A549 (cell line): Measurements from ENCODE around the gene APMAP. TPM values are rescaled to one million over a fixed set of nuclear protein-coding genes. Genes with fewer than 3 reads are reported as not detected.

Source experiments
- ATAC-seq, 2 experiments: fragments of 200-7000 bp in 1 of 2; fragments of >200 bp in 1 of 2; cut with Nextera tagmentation in 1 of 2; cut with Tn5 transposase in 1 of 2; 3 replicates each; pipeline versions ENCODE4 v1.8.0 to v1.9.1; 2018 to 2020; ENCODE audit warnings: mild to moderate bottlenecking in 1 of 2, moderate library complexity in 1 of 2
- CTCF ChIA-PET: fragments of 300-600 bp; sonication (Branson Sonifier 250); formaldehyde crosslinking; extraction: SDS; loops from one replicate; lab custom pipeline; 2021; ENCODE audit warnings: antibody characterized with exemption, inconsistent platforms; lab: Yijun Ruan, JAX
- POLR2A ChIA-PET: fragments of 350-600 bp; formaldehyde crosslinking; extraction: SDS; loops from one replicate; lab custom pipeline; 2021; ENCODE audit warnings: antibody characterized with exemption, inconsistent platforms; lab: Yijun Ruan, JAX
- DNase-seq, 2 experiments: peaks; one replicate each; pipeline versions ENCODE4 v3.0.0 to v3.0.0-alpha.2; 2011 to 2016; ENCODE audit warnings: low read depth in 1 of 2, low spot score in 1 of 2
- FAIRE-seq: peaks from 2 replicates; lab custom pipeline; 2011; peaks lifted over from hg19 to GRCh38; lab: Jason Lieb, UNC
- H3K27ac ChIP-seq, 2 experiments: fragments of >200 bp; sonication (Bioruptor Twin); formaldehyde crosslinking; 3 replicates each; pipeline ENCODE4 v1.5.1; 2016 to 2017
- H3K4me1 ChIP-seq: fragments of >200 bp; sonication (Bioruptor Twin); formaldehyde crosslinking; 3 replicates; pipeline ENCODE4 v1.6.1; 2016
- H3K4me2 ChIP-seq: fragments of >200 bp; sonication (Bioruptor Twin); formaldehyde crosslinking; 3 replicates; pipeline ENCODE4 v1.6.1; 2016
- H3K4me3 ChIP-seq: fragments of >200 bp; sonication (Bioruptor Twin); formaldehyde crosslinking; 3 replicates; pipeline ENCODE4 v1.5.1; 2016
- H3K9me3 ChIP-seq: fragments of >200 bp; sonication (Bioruptor Twin); formaldehyde crosslinking; 3 replicates; pipeline ENCODE4 v1.6.1; 2016
- ATOH8 ChIP-seq: fragments of 250-450 bp; sonication (Bioruptor Pico); IDR thresholded peaks from 2 replicates; pipeline ENCODE4 v1.5.0; 2020; ENCODE audit warnings: low read depth, mild to moderate bottlenecking, moderate library complexity
- BHLHE40 ChIP-seq: IDR thresholded peaks from 2 replicates; pipeline ENCODE4 v1.6.1; 2012; ENCODE audit warnings: low read depth, low read length, inconsistent platforms
- EHMT2 ChIP-seq: fragments of 200-600 bp; sonication (generic); IDR thresholded peaks from 2 replicates; pipeline ENCODE4 v1.6.1; 2016; ENCODE audit warnings: antibody characterized with exemption, low read depth, mild to moderate bottlenecking, moderate library complexity
- ELK1 ChIP-seq: fragments of 150-350 bp; IDR thresholded peaks from 2 replicates; pipeline ENCODE4 v1.6.1; 2014; ENCODE audit warnings: low read depth, mild to moderate bottlenecking, low read length
- FOSB ChIP-seq: fragments of 250-450 bp; sonication (Bioruptor Pico); IDR thresholded peaks from 2 replicates; pipeline ENCODE4 v1.5.0; 2020; ENCODE audit warnings: mild to moderate bottlenecking, moderate library complexity
- FOSL2 ChIP-seq, 2 experiments: fragments of 450-650 bp in 1 of 2; fragments of >200 bp in 1 of 2; sonication (Bioruptor Twin) in 1 of 2; formaldehyde crosslinking; IDR thresholded peaks; 2 replicates each; pipeline versions ENCODE4 v1.5.0 to v1.6.1; 2016 to 2020; ENCODE audit warnings: mild to moderate bottlenecking in 1 of 2, moderate library complexity in 1 of 2
- FOXS1 ChIP-seq: fragments of 250-450 bp; sonication (Bioruptor Pico); IDR thresholded peaks from 2 replicates; pipeline ENCODE4 v1.5.0; 2020; ENCODE audit warnings: mild to moderate bottlenecking, moderate library complexity
- HDAC2 ChIP-seq: fragments of 200-600 bp; sonication (generic); IDR thresholded peaks from 2 replicates; pipeline ENCODE4 v1.6.1; 2016
- HES2 ChIP-seq: fragments of >200 bp; sonication (Bioruptor Twin); formaldehyde crosslinking; IDR thresholded peaks from 2 replicates; pipeline ENCODE4 v1.6.1; 2016
- HEYL ChIP-seq: fragments of 250-450 bp; sonication (Bioruptor Pico); IDR thresholded peaks from 2 replicates; pipeline ENCODE4 v1.8.0; 2021; ENCODE audit warnings: mild to moderate bottlenecking, moderate library complexity
- HOXA7 ChIP-seq: fragments of 250-450 bp; sonication (Bioruptor Pico); IDR thresholded peaks from 2 replicates; pipeline ENCODE4 v1.5.0; 2020; ENCODE audit warnings: mild to moderate bottlenecking, moderate library complexity
- HOXB5 ChIP-seq: fragments of 250-450 bp; sonication (Bioruptor Pico); IDR thresholded peaks from 2 replicates; pipeline ENCODE4 v1.5.0; 2020; ENCODE audit warnings: mild to moderate bottlenecking, moderate library complexity
- KDM5A ChIP-seq: fragments of 200-600 bp; sonication (generic); IDR thresholded peaks from 2 replicates; pipeline ENCODE4 v1.6.1; 2016; ENCODE audit warnings: antibody characterized with exemption, mild to moderate bottlenecking
- MAZ ChIP-seq: fragments of 150-350 bp; IDR thresholded peaks from 2 replicates; pipeline ENCODE4 v1.6.1; 2014; ENCODE audit warnings: antibody characterized with exemption, low read depth, low read length, borderline replicate concordance
- PBX3 ChIP-seq: IDR thresholded peaks from 2 replicates; pipeline ENCODE4 v1.6.1; 2012
- PHF8 ChIP-seq: fragments of 200-600 bp; sonication (generic); IDR thresholded peaks from 2 replicates; pipeline ENCODE4 v1.6.1; 2016; ENCODE audit warnings: low read depth, mild to moderate bottlenecking, antibody characterized with exemption, moderate library complexity, borderline replicate concordance
- POLR2AphosphoS2 ChIP-seq: conservative IDR thresholded peaks from 2 replicates; pipeline ENCODE4 v1.6.1; 2012; ENCODE audit warnings: low read length, improper control_type of control experiment, inconsistent platforms
- RAD21 ChIP-seq, 2 experiments: fragments of >200 bp in 1 of 2; sonication (Bioruptor Twin) in 1 of 2; formaldehyde crosslinking in 1 of 2; IDR thresholded peaks in 1 of 2; conservative IDR thresholded peaks in 1 of 2; 2 replicates in 1 of 2; 3 replicates in 1 of 2; pipeline ENCODE4 v1.6.1; 2012 to 2018; ENCODE audit warnings: inconsistent platforms in 1 of 2
- RARB ChIP-seq: fragments of 250-450 bp; sonication (Bioruptor Pico); IDR thresholded peaks from 2 replicates; pipeline ENCODE4 v1.8.0; 2021; ENCODE audit warnings: mild to moderate bottlenecking, moderate library complexity
- SMC3 ChIP-seq: fragments of >200 bp; sonication (Bioruptor Twin); formaldehyde crosslinking; IDR thresholded peaks from 3 replicates; pipeline ENCODE4 v1.6.1; 2018; ENCODE audit warnings: inconsistent platforms
- SREBF2 ChIP-seq: fragments of 450-650 bp; IDR thresholded peaks from 2 replicates; pipeline ENCODE4 v1.6.1; 2014; ENCODE audit warnings: mild to moderate bottlenecking, moderate library complexity
- TP53 ChIP-seq: fragments of 250-450 bp; sonication (Bioruptor Pico); IDR thresholded peaks from 2 replicates; pipeline ENCODE4 v1.5.0; 2021; ENCODE audit warnings: mild to moderate bottlenecking, moderate library complexity
- ZC3H11A ChIP-seq: fragments of 450-650 bp; IDR thresholded peaks from 2 replicates; pipeline ENCODE4 v1.6.1; 2014; ENCODE audit warnings: antibody characterized with exemption, mild to moderate bottlenecking
- ZNF302 ChIP-seq: fragments of 250-450 bp; sonication (Bioruptor Pico); IDR thresholded peaks from 2 replicates; pipeline ENCODE4 v1.9.0; 2021; ENCODE audit warnings: inconsistent platforms, mild to moderate bottlenecking, moderate library complexity
- WGBS: methylation state at CpG from one replicate; pipeline ENCODE4 v1.1.6; 2017; ENCODE audit errors: missing lambda C conversion rate; 5-methylcytosine and 5-hydroxymethylcytosine counted together
- polyA plus RNA-seq, 4 experiments: library from polyadenylated mRNA; depleted of rRNA in 3 of 4; stranded (reverse); fragments of >200 nt; fragmentation: RNase III in 1 of 4; extraction: RNeasy Plus Mini Kit Qiagen cat#74134 plus additional on column Dnase treatment in 1 of 4; gene quantifications; 2 replicates in 3 of 4; 3 replicates in 1 of 4; pipeline ENCODE4 v1.2.3, GENCODE V29; 2011 to 2017

The APMAP gene
- polyA plus RNA-seq, 2 of the 4 experiments (the other 2 are of a cell fraction): 113 to 141 TPM

GRCh38 chr20:24917797-24918578, 74.6 kb downstream of the APMAP start (continued):
- TF ChIP-seq EHMT2 (no peak), HES2 (no peak), HOXA7 (CRISPR knock-in tag) (no peak)
- TF ChIP-seq, all 56 proteins: peak for 3

GRCh38 chr20:24917056-24917455, 75.5 kb downstream of the APMAP start:
- Histone ChIP-seq H3K4me1 (no peaks in the 10 kb centered on the region), H3K9me3 (no peaks in the 10 kb centered on the region), H3K27ac (no peak overlapping the region)
- FAIRE-seq: no peak
- no peak for DNase-seq
- ATAC-seq: no peak
- ChIA-PET POLR2A (no interaction called here), CTCF (interaction anchor here (0.7 to 8.8 kb wide), 16 partner anchors 13 to 1248 kb away, joined by 3 to 76 read pairs (median 5); no protein-coding TSS in a partner anchor)
- TF ChIP-seq HDAC2: no peak
- no peak for TF ChIP-seq HES2
- no peak for TF ChIP-seq PHF8
- TF ChIP-seq ZC3H11A: no peak
- TF ChIP-seq RAD21 (conservative IDR thresholded peaks at IDR 0.05 in 1 of 2, IDR thresholded peaks at IDR 0.05 in 1 of 2): no peak
- no peak for TF ChIP-seq POLR2AphosphoS2
- TF ChIP-seq, all 56 proteins: peak for 0
- H3K4me3 ChIP-seq: no peak overlapping the region
- WGBS: 69% methylated on average over 7 of the region's 7 CpGs
- no peak overlapping the region for H3K4me2 ChIP-seq

- WGBS: 13% methylated on average over 1 of the region's 1 CpG
- CTCF ChIA-PET: interaction anchor here (1.0 to 8.8 kb wide), 8 partner anchors 14 to 1027 kb away, joined by 3 to 76 read pairs (median 12); no protein-coding TSS in a partner anchor
- DNase-seq: no peak
- ATAC-seq: no peak
- H3K4me1 ChIP-seq: no peaks in the 10 kb centered on the region
- no peak overlapping the region for H3K27ac ChIP-seq
- no peaks in the 10 kb centered on the region for H3K9me3 ChIP-seq
- H3K4me2 ChIP-seq: no peak overlapping the region
- TF ChIP-seq MAZ (no peak), ELK1 (no peak), TP53 (no peak), PBX3 (no peak), ZNF302 (no peak), RARB (CRISPR knock-in tag) (no peak), ATOH8 (no peak), KDM5A (no peak), BHLHE40 (no peak), RAD21 (conservative IDR thresholded peaks at IDR 0.05 in 1 of 2, IDR thresholded peaks at IDR 0.05 in 1 of 2) (no peak), HEYL (CRISPR knock-in tag) (no peak), FOXS1 (CRISPR knock-in tag) (no peak), FOSB (CRISPR knock-in tag) (no peak), SMC3 (no peak), SREBF2 (no peak), HOXB5 (no peak), FOSL2 (IDR thresholded peaks at IDR 0.05) (no peak), FOSL2 (CRISPR knock-in tag; IDR thresholded peaks at IDR 0.05) (no peak)
- TF ChIP-seq, all 56 proteins: peak for 0
- POLR2A ChIA-PET: no interaction called here
- FAIRE-seq: no peak
- no peak overlapping the region for H3K4me3 ChIP-seq
These were observed 76.1 kb downstream of the APMAP start for GRCh38 chr20:24916412-24916811.
